Measurements from ENCODE around the gene CTDSPL. TPM values are rescaled to one million over a fixed set of nuclear protein-coding genes. Genes with fewer than 3 reads are reported as not detected.
"Not testable (repeated sequence)": the region's sequence is repeated elsewhere in the genome, so short reads cannot be mapped to it uniquely, and the experiment has no call there.

CTDSPL gene
- total RNA-seq, 1 donor from 2014 or later, result 72.7 TPM

GRCh38 chr3:37968199-37968598 is 106.5 kb downstream of the CTDSPL start:
- H3K4me3 Mint-ChIP-seq, result no peak overlapping the region
- no peak for DNase-seq (ENCODE audit: extremely low spot score, unreplicated experiment)
- peaks cover 29% of the 10 kb centered on the region for H3K4me1 Mint-ChIP-seq (ENCODE audit: unreplicated experiment)
- H3K27me3 Mint-ChIP-seq, result no peaks in the 10 kb centered on the region
- no peaks in the 10 kb centered on the region for H3K9me3 Mint-ChIP-seq
- no peak for TF ChIP-seq CTCF (conservative IDR thresholded peaks at IDR 0.05)
- H3K36me3 Mint-ChIP-seq, result peaks cover 33% of the 10 kb centered on the region
- H3K27ac Mint-ChIP-seq, result no peak overlapping the region

DNA sequence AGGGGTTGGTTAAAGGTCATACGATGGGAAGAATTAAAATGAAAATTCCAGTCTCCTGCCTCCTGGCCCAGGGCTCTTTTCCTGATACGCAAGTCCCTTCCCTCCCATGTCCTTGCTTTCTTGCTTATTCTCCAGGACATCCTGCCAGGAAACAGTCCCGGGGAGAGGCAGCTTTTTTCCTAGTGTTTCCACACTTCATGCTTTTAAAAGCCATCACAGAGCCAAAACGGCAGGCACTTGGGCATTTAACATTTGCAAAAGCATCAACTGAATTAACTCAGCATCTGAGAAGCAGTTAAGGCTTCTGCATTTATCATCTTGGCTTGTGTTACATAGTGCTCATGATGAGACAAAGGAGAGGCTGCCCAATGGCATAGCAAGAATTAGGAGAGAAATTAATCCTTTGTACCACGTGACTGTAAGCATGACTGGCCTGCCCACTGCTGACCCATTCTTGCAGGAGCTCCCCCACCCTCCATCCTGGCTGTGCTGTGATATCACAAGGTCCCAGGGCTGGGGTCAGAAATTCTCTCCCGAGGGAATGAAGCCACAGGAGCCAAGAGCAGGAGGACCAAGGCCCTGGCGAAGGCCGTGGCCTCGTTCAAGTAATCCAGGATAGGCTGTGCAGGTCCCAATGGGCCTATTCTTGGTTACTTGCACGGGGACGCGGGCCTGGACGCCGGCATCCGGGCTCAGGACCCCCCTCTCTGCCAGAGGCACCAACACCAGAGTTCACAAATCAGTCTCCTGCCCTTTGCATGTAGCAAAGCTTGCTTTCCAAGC is 107.3 kb downstream of the CTDSPL start:
- no peak overlapping the region for H3K27ac Mint-ChIP-seq
- no peak overlapping the region for H3K4me3 Mint-ChIP-seq
- no peak for TF ChIP-seq CTCF (conservative IDR thresholded peaks at IDR 0.05)
- H3K27me3 Mint-ChIP-seq, result no peaks in the 10 kb centered on the region
- no peak for DNase-seq (ENCODE audit: extremely low spot score, unreplicated experiment)
- H3K36me3 Mint-ChIP-seq, result peaks cover 40% of the 10 kb centered on the region
- no peaks in the 10 kb centered on the region for H3K9me3 Mint-ChIP-seq
- H3K4me1 Mint-ChIP-seq (ENCODE audit: unreplicated experiment), result peaks cover 27% of the 10 kb centered on the region

DNA sequence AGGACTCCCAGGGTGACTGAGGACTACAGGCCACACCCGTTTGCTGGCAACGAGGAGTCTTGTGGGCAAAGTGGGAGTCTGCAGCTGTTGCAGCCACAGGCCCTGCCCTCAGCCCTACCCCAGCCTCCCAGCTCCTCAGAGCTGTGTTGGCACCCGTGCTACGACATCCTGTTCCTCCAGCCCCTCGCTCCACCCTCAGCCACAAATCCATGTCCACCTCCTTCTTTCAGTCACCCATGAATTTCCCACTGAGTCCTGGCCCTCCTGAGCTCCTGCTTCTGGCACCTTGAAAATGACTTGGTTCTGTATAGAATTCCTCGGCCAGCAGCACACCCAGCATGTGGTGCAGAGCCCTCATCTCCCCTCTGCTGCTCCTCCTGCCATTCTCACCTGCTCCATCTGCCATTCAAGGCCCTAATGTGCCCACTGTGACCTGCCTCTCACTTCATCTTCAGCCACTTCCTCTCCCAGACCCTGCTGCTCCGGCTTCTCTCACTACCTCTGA is 108.0 kb downstream of the CTDSPL start:
- H3K4me1 Mint-ChIP-seq (ENCODE audit: unreplicated experiment), result peaks cover 26% of the 10 kb centered on the region
- TF ChIP-seq CTCF (conservative IDR thresholded peaks at IDR 0.05), result no peak
- peak overlapping the region; percentile 17 for H3K27ac Mint-ChIP-seq
- no peak overlapping the region for H3K4me3 Mint-ChIP-seq
- peaks cover 40% of the 10 kb centered on the region for H3K36me3 Mint-ChIP-seq
- H3K27me3 Mint-ChIP-seq, result no peaks in the 10 kb centered on the region
- no peaks in the 10 kb centered on the region for H3K9me3 Mint-ChIP-seq
- DNase-seq (ENCODE audit: extremely low spot score, unreplicated experiment), result no peak

DNA sequence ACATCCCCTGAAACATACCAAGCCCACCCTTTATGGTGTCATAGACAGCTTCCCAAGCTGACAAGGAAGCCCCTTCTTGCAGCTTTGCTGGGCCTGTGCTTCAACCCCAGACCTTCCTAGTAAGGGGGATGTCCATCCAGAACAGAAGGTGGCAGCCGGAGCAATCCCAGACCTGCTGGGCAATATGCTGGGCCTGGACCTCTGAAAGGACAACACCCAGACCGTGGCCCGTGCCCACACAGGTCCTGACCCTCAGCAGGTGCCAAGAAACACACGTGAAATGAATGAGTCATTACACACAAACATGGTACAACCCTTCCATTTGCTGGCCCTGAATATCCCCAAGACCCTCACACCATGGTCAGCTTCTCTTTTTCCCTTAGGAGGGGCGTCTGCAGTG is 109.1 kb downstream of the CTDSPL start:
- no peak for DNase-seq (ENCODE audit: extremely low spot score, unreplicated experiment)
- no peak for TF ChIP-seq CTCF (conservative IDR thresholded peaks at IDR 0.05)
- H3K9me3 Mint-ChIP-seq, result no peaks in the 10 kb centered on the region
- peaks cover 29% of the 10 kb centered on the region for H3K4me1 Mint-ChIP-seq (ENCODE audit: unreplicated experiment)
- H3K4me3 Mint-ChIP-seq, result no peak overlapping the region
- no peak overlapping the region for H3K27ac Mint-ChIP-seq
- peaks cover 37% of the 10 kb centered on the region for H3K36me3 Mint-ChIP-seq
- no peaks in the 10 kb centered on the region for H3K27me3 Mint-ChIP-seq

DNA sequence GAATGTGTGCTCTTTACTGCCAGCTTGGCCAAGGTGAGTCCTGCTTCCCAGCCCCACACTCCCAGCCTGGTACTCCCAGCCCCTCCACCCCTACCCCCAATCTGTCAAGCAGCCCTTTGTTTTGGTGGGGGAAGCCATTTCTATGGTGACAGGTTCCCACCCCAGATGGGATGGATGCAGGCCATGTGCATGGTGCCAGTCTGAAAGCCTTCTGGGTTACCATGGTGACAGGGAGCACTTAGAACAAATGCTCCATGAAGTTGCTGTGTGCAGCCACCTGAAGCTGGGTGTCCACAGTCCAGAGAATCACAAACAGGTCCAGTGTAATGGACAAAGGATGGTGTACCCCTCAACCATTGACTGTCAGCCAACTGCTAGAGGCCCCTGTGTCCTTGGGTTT is 109.8 kb downstream of the CTDSPL start:
- no peak for DNase-seq (ENCODE audit: extremely low spot score, unreplicated experiment)
- peaks cover 28% of the 10 kb centered on the region for H3K4me1 Mint-ChIP-seq (ENCODE audit: unreplicated experiment)
- H3K4me3 Mint-ChIP-seq, result no peak overlapping the region
- no peak overlapping the region for H3K27ac Mint-ChIP-seq
- TF ChIP-seq CTCF (conservative IDR thresholded peaks at IDR 0.05), result no peak
- peaks cover 34% of the 10 kb centered on the region for H3K36me3 Mint-ChIP-seq
- H3K9me3 Mint-ChIP-seq, result no peaks in the 10 kb centered on the region
- no peaks in the 10 kb centered on the region for H3K27me3 Mint-ChIP-seq

GRCh38 chr3:37972056-37972455 is 110.4 kb downstream of the CTDSPL start:
- not testable (repeated sequence) for H3K9me3 Mint-ChIP-seq; H3K27me3 Mint-ChIP-seq; DNase-seq (ENCODE audit: extremely low spot score, unreplicated experiment); H3K4me3 Mint-ChIP-seq; H3K27ac Mint-ChIP-seq
- H3K36me3 Mint-ChIP-seq, result peaks cover 31% of the 10 kb centered on the region
- peaks cover 23% of the 10 kb centered on the region for H3K4me1 Mint-ChIP-seq (ENCODE audit: unreplicated experiment)

Measured in type B pancreatic cell (in vitro differentiated cells).